ENCODE results near the gene MPST. TPM values are rescaled to one million over a fixed set of nuclear protein-coding genes. Genes with fewer than 3 reads are reported as not detected.
A peak's percentile ranks its signal among the peaks of the same experiment; 100 is the strongest.

MPST gene
- polyA plus RNA-seq, 4 donors: 49.2 to 79.6 (median 52.2) TPM

GRCh38 chr22:37075046-37075445 is 55.5 kb downstream of the MPST start:
- DNase-seq (ENCODE audit: low read depth in 4 of 4, low spot score in 3 of 4): no peak

- no peak for DNase-seq (ENCODE audit: low read depth in 4 of 4, low spot score in 3 of 4)
Measured at GRCh38 chr22:37075822-37076433, 56.4 kb downstream of the MPST start.

GRCh38 chr22:37077802-37078448 is 58.4 kb downstream of the MPST start:
- DNase-seq (ENCODE audit: low read depth in 4 of 4, low spot score in 3 of 4): peak in 1 of 4 donors; percentile 48

GRCh38 chr22:37079158-37079557 is 59.6 kb downstream of the MPST start:
- no peak for DNase-seq (ENCODE audit: low read depth in 4 of 4, low spot score in 3 of 4)

Other genes with a start within 250 kb of the MPST start
- 10 to 100 TPM; 42.9 to 54.6 (median 45.2) TPM for gene IFT27, start 243.6 kb upstream of the MPST start, polyA plus RNA-seq (ENCODE audit: insufficient read length in 4 of 4)
- gene PVALB, start 202.7 kb upstream of the MPST start, polyA plus RNA-seq (ENCODE audit: insufficient read length in 4 of 4): 10 to 100 TPM in 1 of 4 donors, 1 to 10 TPM in 3; 3.6 to 10.5 (median 7.0) TPM
- 1 to 10 TPM; 1.5 to 2.9 (median 2.2) TPM for gene NCF4, start 158.7 kb upstream of the MPST start, polyA plus RNA-seq (ENCODE audit: insufficient read length in 4 of 4)
- 1 to 10 TPM; 2.7 to 3.3 (median 2.9) TPM for gene CSF2RB, start 106.1 kb upstream of the MPST start, polyA plus RNA-seq (ENCODE audit: insufficient read length in 4 of 4)
- gene TST, start 295 bp upstream of the MPST start, polyA plus RNA-seq (ENCODE audit: insufficient read length in 4 of 4): 10 to 100 TPM; 46.3 to 64.8 (median 50.7) TPM
- 10 to 100 TPM; 23.1 to 35.4 (median 27.1) TPM for gene KCTD17, start 32.0 kb downstream of the MPST start, polyA plus RNA-seq (ENCODE audit: insufficient read length in 4 of 4)
- under 1 TPM; 0.18 to 0.54 (median 0.33) TPM for gene TMPRSS6, start 90.0 kb downstream of the MPST start, polyA plus RNA-seq (ENCODE audit: insufficient read length in 4 of 4)
- gene IL2RB, start 130.2 kb downstream of the MPST start, polyA plus RNA-seq (ENCODE audit: insufficient read length in 4 of 4): 1 to 10 TPM in 3 of 4 donors, under 1 TPM in 1; 0.96 to 2.2 (median 1.2) TPM
- gene C1QTNF6, start 168.5 kb downstream of the MPST start, polyA plus RNA-seq (ENCODE audit: insufficient read length in 4 of 4): 10 to 100 TPM; 29.9 to 33.2 (median 31.9) TPM
- 1 to 10 TPM in 1 of 4 donors, under 1 TPM in 3; 0.69 to 1.3 (median 0.79) TPM for gene SSTR3, start 192.7 kb downstream of the MPST start, polyA plus RNA-seq (ENCODE audit: insufficient read length in 4 of 4)
- 1 to 10 TPM; 6.5 to 9.1 (median 7.2) TPM for gene RAC2, start 224.5 kb downstream of the MPST start, polyA plus RNA-seq (ENCODE audit: insufficient read length in 4 of 4)

Data from right renal pelvis (tissue), 4 donors.